GM23338 (cell line): ENCODE measurements around the gene CD80. TPM values are rescaled to one million over a fixed set of nuclear protein-coding genes. Genes with fewer than 3 reads are reported as not detected.

Experiments used
- ATAC-seq: fragments of 200-7000 bp; cut with Tn5 transposase; 3 replicates; pipeline ENCODE4 v1.9.1; 2020
- DNase-seq: peaks from one replicate; pipeline ENCODE4 v3.0.0-alpha.2; 2015; ENCODE audit warnings: low spot score
- H2AFZ ChIP-seq: fragments of 200-600 bp; sonication (generic); 2 replicates; pipeline ENCODE4 v1.8.0; 2016; ENCODE audit warnings: antibody characterized with exemption, mild to moderate bottlenecking, moderate library complexity
- H3F3A ChIP-seq: fragments of 200-600 bp; sonication (generic); replicated peaks from 2 replicates; pipeline ENCODE4 v1.8.0; 2017; ENCODE audit warnings: antibody characterized with exemption, mixed run types, low read depth
- H3K27ac ChIP-seq: fragments of 200-600 bp; sonication (generic); 2 replicates; pipeline ENCODE4 v1.6.1; 2016; ENCODE audit warnings: low read depth
- H3K27me3 ChIP-seq: fragments of 200-600 bp; sonication (generic); 2 replicates; pipeline ENCODE4 v1.8.0; 2016; ENCODE audit warnings: mild to moderate bottlenecking, mixed run types, moderate library complexity; ENCODE audit not compliant: insufficient read depth
- H3K36me3 ChIP-seq: fragments of 200-600 bp; sonication (generic); 2 replicates; pipeline ENCODE4 v1.8.0; 2016; ENCODE audit warnings: mild to moderate bottlenecking; ENCODE audit not compliant: insufficient read depth
- H3K4me1 ChIP-seq: fragments of 200-600 bp; sonication (generic); 2 replicates; pipeline ENCODE4 v1.8.0; 2016; ENCODE audit warnings: mild to moderate bottlenecking, moderate library complexity; ENCODE audit not compliant: insufficient read depth
- H3K4me2 ChIP-seq: fragments of 200-600 bp; sonication (generic); 2 replicates; pipeline ENCODE4 v1.7.1; 2017; ENCODE audit warnings: mixed run types
- H3K4me3 ChIP-seq: fragments of 200-600 bp; sonication (generic); 2 replicates; pipeline ENCODE4 v1.6.1; 2016; ENCODE audit warnings: mixed run types
- H3K79me2 ChIP-seq: fragments of 200-600 bp; sonication (generic); replicated peaks from 2 replicates; pipeline ENCODE4 v1.8.0; 2017; ENCODE audit warnings: mild to moderate bottlenecking; ENCODE audit not compliant: insufficient read depth
- H3K9me2 ChIP-seq: fragments of 200-600 bp; sonication (generic); 2 replicates; pipeline ENCODE4 v1.8.0; 2017; ENCODE audit not compliant: insufficient read depth
- H4K20me1 ChIP-seq: fragments of 200-600 bp; sonication (generic); replicated peaks from 2 replicates; pipeline ENCODE4 v1.8.0; 2017; ENCODE audit warnings: mild to moderate bottlenecking; ENCODE audit not compliant: insufficient read depth
- H3K27ac Mint-ChIP-seq: 2 replicates; pipeline ENCODE4 v1.8.0; 2020; ENCODE audit warnings: inconsistent platforms, mild to moderate bottlenecking, moderate library complexity, mixed read lengths
- H3K27me3 Mint-ChIP-seq: 3 replicates; pipeline ENCODE4 v1.8.0; 2022; ENCODE audit warnings: low read depth, mild to moderate bottlenecking, moderate library complexity, mixed read lengths, inconsistent platforms; ENCODE audit not compliant: insufficient read depth, poor library complexity
- H3K36me3 Mint-ChIP-seq: 3 replicates; pipeline ENCODE4 v1.8.0; 2021; ENCODE audit warnings: low read depth, mild to moderate bottlenecking, inconsistent platforms, moderate library complexity, mixed read lengths
- H3K4me1 Mint-ChIP-seq: 3 replicates; pipeline ENCODE4 v1.8.0; 2020; ENCODE audit warnings: mild to moderate bottlenecking, inconsistent platforms, mixed read lengths
- H3K4me3 Mint-ChIP-seq: 3 replicates; pipeline ENCODE4 v1.8.0; 2021; ENCODE audit warnings: moderate library complexity, mild to moderate bottlenecking, inconsistent platforms, mixed read lengths
- H3K9me3 Mint-ChIP-seq: 3 replicates; pipeline ENCODE4 v1.8.0; 2020; ENCODE audit warnings: moderate library complexity, mild to moderate bottlenecking, inconsistent platforms, mixed read lengths
- CTCF ChIP-seq, 2 experiments: fragments of 200-600 bp in 1 of 2; sonication (generic) in 1 of 2; conservative IDR thresholded peaks; 2 replicates each; pipeline versions ENCODE4 v1.5.1 to v1.6.1; 2016 to 2017; ENCODE audit warnings: antibody characterized with exemption in 2 of 2, low read depth in 2 of 2, mild to moderate bottlenecking in 2 of 2, moderate library complexity in 1 of 2
- EZH2phosphoT487 ChIP-seq: fragments of 200-600 bp; sonication (generic); IDR thresholded peaks from one replicate; pipeline ENCODE4 v1.8.1; 2018; ENCODE audit warnings: antibody characterized with exemption; ENCODE audit not compliant: unreplicated experiment
- JUNB ChIP-seq: IDR thresholded peaks from one replicate; pipeline ENCODE4 v1.6.1; 2016; ENCODE audit warnings: antibody characterized with exemption; ENCODE audit not compliant: unreplicated experiment
- POLR2AphosphoS5 ChIP-seq: IDR thresholded peaks from 2 replicates; pipeline ENCODE4 v1.6.1; 2016; ENCODE audit warnings: antibody characterized with exemption, low read depth
- REST ChIP-seq: IDR thresholded peaks from one replicate; pipeline ENCODE4 v1.6.1; 2018; ENCODE audit warnings: antibody characterized with exemption; ENCODE audit not compliant: unreplicated experiment
- STAT1 ChIP-seq: IDR thresholded peaks from one replicate; pipeline ENCODE4 v1.6.1; 2016; ENCODE audit warnings: antibody characterized with exemption; ENCODE audit not compliant: unreplicated experiment
- ZNF331 ChIP-seq: fragments of 250-450 bp; sonication (Bioruptor Pico); IDR thresholded peaks from 2 replicates; pipeline ENCODE4 v1.5.0; 2020; ENCODE audit warnings: low read depth, mild to moderate bottlenecking, moderate library complexity
- ZNF462 ChIP-seq: fragments of 250-450 bp; sonication (Bioruptor Pico); IDR thresholded peaks from 2 replicates; pipeline ENCODE4 v1.5.0; 2020; ENCODE audit warnings: mild to moderate bottlenecking, moderate library complexity
- polyA plus RNA-seq: library from polyadenylated mRNA; unstranded; fragments of >200 nt; fragmentation: Nextera tagmentation; extraction: Ambion mirVana; gene quantifications from 2 replicates; pipeline ENCODE4 v1.2.1, GENCODE V29; 2016
- total RNA-seq: library from RNA; depleted of rRNA; stranded (reverse); fragments of >200 nt; shearing (Covaris generic); gene quantifications from 2 replicates; pipeline ENCODE4 v1.2.3, GENCODE V29; 2014
- TF ChIP-seq, protein P1 (sequence below): IDR thresholded peaks from 2 replicates; pipeline ENCODE4 v1.6.1; 2016; ENCODE audit warnings: antibody characterized with exemption

CD80 gene
- total and polyA plus RNA-seq, 2 experiments from 2014 or later: not detected

DNA sequence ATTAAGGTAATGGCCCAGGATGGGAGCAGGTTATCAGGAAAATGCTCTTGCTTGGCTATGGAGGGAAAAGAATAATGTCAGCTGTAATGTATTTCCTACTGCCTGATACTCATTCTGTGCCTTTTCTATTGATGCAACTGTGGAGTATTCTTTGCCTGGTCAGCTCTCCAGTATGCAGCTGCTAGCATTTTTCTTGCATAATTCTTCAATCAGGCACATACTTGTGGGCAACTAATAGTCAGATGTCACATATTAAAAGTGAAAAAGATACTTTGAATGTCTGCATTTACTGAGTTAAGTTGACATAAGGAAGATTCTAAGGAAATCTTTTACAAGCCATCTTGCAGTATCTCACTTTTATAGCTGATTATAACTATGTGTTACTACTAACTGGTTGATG, 29.5 kb downstream of the CD80 start (continued):
- no peak for TF ChIP-seq CTCF (conservative IDR thresholded peaks at IDR 0.05; ENCODE audit: low read depth in 2 of 2)

DNA sequence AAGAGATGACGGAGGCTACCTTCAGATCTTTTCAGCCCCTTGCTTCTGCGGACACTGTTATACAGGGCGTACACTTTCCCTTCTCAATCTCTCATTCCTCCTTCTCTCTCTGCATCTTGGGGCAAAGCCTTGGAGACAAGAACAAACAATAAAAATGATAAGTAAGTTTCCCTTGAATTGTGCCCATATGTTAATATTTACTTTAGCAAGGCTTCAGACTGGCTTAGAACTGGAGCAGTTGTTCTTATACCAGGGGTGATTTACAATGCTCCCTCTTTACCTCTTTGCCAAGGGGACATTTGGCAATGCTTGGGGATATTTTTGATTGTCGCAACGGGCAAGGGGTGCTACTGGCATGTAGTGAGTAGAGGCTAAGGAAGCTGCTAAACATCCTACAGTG, 31.7 kb downstream of the CD80 start:
- H3K79me2 ChIP-seq: no peaks in the 10 kb centered on the region
- H3K36me3 Mint-ChIP-seq: peaks cover 6% of the 10 kb centered on the region; the same call in 1 of the 3 replicates
- no peak overlapping the region for H2AFZ ChIP-seq
- H3K27ac ChIP-seq: no peak overlapping the region
- DNase-seq (no peak), ATAC-seq (no peak)
- H3K4me3 ChIP-seq: no peak overlapping the region
- no peak overlapping the region for H3K4me3 Mint-ChIP-seq
- no peak overlapping the region for H3K27ac Mint-ChIP-seq
- peaks cover 9% of the 10 kb centered on the region for H3K9me2 ChIP-seq
- H3K4me1 ChIP-seq: peaks cover 18% of the 10 kb centered on the region
- H3K36me3 ChIP-seq: no peaks in the 10 kb centered on the region
- no peak for TF ChIP-seq REST
- TF ChIP-seq POLR2AphosphoS5: no peak
- no peak for TF ChIP-seq JUNB
- no peak for TF ChIP-seq STAT1
- TF ChIP-seq EZH2phosphoT487: no peak
- TF ChIP-seq ZNF462 (CRISPR knock-in tag): no peak
- TF ChIP-seq ZNF331 (CRISPR knock-in tag): no peak
- TF ChIP-seq, protein P1, sequence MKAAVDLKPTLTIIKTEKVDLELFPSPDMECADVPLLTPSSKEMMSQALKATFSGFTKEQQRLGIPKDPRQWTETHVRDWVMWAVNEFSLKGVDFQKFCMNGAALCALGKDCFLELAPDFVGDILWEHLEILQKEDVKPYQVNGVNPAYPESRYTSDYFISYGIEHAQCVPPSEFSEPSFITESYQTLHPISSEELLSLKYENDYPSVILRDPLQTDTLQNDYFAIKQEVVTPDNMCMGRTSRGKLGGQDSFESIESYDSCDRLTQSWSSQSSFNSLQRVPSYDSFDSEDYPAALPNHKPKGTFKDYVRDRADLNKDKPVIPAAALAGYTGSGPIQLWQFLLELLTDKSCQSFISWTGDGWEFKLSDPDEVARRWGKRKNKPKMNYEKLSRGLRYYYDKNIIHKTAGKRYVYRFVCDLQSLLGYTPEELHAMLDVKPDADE: no peak
- 0 out of 2 replicates have a peak, but pooled peaks cover 2% of the 10 kb centered on the region for H3F3A ChIP-seq
- H3K27me3 Mint-ChIP-seq: no peaks in the 10 kb centered on the region
- no peak overlapping the region for H3K4me2 ChIP-seq
- H3K9me3 Mint-ChIP-seq: no peaks in the 10 kb centered on the region
- H4K20me1 ChIP-seq: no peaks in the 10 kb centered on the region
- H3K27me3 ChIP-seq: no peaks in the 10 kb centered on the region
- peaks cover 22% of the 10 kb centered on the region for H3K4me1 Mint-ChIP-seq
